Germinal center (tissue), 1 donor: Measurements from ENCODE around the gene FAM78A.

ENCODE experiments used
- DNase-seq: peaks from one replicate; pipeline ENCODE4 v3.0.0; 2012; ENCODE audit warnings: mixed read lengths, low spot score

FAM78A gene

DNA sequence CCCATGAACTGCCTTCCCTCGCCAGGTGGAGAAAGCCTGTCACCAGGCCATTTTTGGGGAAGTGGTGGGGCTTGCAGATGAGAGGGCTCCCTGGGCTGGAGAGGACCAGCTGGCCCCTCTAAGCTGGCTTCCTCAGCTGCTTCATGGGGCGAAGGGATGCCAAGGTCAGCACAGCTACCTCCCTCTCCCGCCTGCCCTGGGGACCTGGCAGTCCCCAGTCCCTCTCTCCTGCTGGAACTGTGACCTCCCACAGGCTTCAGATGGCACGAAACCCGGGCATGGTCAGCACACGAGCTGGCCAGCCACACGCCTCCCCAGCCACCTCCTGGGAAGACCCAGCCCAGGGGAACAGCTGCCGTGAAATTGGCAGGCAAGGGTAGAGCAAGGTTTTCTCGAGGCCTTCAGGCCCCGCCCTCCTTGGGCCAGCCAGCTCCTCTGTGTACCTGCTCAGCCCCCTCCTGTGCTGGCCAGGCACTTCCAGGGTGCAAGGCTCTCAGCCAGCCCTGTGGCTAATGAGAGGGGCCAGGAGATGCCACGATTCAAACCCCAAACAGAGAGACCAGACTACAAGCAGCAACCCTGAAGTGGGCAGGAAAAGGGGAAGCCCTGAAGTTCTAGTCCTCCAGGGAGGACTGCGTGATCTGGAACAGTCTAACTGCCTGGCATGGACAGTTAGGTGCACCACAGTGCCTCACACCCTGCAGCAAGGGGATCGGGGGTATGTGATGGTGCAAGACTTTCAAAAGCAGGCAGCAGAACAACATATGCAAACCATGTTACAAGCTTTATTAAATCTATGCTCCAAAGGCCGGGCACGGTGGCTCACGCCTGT is 26.1 kb upstream of the FAM78A start:
- DNase-seq = no peak

DNA sequence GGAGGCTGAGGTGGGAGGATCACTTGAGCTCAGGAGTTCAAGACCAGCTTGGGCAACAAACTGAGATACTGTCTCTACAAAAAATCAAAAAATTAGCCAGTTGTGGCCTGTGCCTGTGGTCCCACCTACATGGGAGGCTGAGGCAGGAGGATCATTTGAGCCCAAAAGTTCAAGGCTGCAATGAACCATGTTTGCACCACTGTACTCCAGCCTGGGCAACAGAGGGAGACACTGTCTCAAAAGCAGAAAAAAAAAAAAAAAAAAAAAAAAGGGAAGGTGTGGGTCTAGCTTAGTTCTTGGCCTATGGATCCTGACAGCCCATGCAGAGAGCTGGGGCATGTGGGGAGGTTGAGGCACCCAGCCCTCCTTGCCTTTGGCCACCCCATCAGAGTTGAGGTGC is 24.1 kb upstream of the FAM78A start:
- no peak for DNase-seq

DNA sequence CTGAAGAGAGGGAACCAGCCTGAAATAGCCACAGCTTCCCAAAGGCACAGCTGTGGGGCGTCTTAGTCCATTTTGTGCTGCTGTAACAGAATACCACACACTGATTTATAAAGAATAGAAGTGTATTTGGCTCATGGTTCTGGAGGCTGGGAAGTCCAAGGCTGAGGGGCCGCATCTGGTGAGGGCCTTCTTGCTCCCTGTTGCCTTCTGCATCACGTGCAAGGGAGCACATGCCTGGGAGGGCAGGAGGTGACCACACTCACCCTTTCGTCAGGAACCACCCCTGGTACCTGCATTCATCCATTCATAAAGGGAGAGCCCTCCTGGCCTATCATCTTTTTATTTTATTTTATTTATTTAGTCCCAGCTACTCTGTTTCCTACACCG is 23.6 kb upstream of the FAM78A start:
- DNase-seq = no peak

DNA sequence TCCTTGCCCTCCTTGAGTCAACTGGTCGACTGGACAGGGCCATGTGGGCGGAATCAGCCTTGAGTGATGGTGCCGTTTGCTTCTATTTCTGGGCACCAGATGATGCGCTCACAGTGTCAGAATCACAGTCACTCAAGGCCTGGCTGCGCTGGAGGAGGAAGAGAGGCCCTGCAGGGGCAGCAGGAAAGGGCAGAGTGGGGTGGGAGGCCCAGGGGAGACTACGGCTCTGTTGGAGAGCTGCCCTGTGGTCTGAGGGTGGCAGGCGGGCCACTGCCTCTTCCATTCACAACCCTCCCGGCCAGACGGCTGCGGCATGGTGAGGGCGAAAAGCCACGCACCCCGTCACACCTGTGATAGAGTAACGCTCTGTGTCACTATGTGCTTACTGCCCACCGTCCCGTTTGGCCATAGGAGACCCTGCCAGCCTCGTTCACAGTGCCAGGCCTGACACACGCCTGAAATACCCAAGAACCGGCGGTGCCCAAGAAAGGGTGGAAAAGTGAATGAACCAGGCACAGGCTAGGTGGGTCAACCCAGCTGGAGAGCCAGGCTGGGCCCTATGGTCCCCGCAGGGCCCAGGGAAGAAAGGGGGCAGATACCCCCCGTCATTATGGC is 23.1 kb upstream of the FAM78A start:
- DNase-seq = no peak

DNA sequence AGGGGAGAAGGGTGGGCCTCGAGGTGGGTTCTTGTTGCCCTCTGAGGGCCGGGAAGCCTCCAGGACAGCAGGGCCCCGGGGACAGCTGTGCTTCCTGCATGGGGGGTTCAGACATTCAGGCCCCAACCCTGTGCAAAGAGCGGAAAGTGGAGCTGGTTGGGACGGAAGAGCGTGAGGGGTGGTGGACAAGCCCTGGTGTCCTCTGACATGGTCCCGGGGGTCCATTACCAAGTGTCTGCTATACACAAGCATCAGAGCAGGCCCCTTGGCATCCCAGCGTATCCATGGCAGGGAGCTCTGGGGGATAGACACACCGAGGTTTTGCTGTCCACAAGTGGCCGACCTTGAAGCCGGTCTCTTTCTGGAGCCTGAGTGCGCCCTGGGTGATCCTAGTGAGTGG is 22.5 kb upstream of the FAM78A start:
- no peak for DNase-seq

DNA sequence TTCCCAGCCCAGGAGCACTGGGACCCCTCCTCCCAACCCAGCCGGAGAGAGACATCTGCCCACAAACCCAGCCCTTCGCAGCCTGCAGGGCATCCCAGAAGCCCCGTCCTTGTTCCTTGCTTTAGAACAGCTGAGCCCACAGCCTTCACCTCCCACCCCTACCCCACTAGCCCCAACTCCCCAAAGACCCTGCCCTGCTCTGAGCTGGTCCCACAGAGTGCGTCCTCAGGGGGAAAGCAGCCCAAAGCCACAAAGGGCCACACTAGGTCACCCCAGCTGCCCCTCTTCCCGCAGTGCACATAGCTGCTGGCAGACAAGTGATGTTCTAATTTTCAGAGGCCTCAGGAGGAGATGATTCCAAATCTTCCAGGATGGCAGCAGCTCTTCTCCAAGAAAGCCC is 22.0 kb upstream of the FAM78A start:
- DNase-seq = no peak

DNA sequence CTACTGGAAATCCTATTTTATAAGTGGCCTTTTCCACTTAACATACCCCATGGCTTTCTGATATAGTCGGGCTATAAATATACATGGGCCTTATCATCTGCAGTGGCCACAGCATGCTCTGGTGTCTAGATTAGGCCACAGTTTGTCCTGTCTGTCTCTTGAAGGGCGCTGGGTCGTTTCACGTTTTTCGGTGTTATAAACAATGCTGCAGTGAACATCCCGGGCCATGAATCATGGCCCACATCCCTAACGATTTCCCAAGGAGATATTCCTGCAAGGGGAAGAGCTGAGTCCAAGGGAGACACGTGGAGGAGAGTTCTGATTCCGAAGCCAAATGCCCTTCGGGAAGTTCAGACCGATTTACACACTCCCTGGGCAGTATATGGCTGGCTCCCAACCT is 21.6 kb upstream of the FAM78A start:
- DNase-seq = no peak

DNA sequence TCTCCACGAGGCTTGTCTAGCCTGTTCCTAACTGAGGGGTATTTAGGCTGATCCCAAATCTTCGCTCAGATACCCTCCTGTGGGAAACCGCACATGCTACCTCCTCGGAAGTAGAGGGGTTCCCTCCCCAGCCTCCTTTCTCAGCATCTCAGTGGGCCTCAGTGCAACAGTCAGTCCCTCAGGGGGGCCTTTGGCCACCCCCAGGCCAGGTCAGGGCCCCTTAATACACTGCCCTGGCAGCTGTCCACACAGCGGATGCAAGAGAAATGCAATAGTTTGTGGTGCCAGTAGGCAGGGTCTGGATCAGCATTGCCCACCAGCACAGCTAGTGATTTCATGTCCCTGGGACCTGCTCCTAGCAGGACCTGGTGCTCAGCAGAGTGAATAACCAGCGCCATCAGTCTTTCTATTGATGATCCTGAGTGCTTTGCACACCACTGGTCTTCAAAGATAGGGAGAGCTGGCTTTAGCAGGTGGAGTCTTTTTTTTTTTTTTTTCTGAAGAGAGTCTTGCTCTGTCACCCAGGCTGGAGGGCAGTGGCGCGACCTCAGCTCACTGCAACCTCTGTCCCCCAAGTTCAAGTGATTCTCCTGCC is 20.7 kb upstream of the FAM78A start:
- no peak for DNase-seq

DNA sequence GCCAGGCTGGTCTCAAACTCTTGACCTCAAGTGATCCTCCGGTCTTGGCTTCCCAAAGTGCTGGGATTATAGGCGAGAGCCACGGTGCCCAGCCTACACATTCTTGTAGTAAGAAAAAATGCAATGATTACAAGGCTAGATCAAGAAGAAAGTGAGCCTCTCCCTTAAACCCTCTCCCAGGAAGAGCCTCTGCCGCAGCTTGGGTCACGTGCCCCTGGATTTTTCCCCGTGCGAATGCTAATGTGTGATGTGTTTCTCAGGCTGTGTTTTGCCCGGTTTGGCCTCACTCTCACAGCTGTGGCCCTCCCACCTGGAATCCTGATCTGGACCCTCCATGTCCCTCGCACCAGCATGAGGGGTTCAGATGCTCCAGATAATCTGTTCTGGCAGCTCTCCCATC is 20.1 kb upstream of the FAM78A start:
- no peak for DNase-seq

DNA sequence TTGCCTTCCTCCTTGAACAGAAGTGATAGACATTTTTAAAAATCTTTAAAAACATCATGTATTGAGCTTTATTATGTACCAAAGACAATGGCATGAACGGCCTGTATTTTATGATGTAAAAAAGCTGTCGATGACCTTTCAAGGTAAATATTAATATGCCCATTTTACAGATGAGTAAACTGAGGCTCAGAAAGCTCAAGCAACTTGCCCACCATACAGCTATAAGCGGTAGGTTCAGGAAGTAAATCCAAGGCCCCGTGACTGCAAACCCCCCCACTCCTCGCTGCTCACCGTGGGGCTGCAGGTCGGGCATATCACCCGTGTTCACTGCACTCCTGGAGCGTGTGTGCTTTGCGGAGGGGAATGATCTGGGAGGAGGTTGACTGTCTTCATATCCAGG is 16.6 kb upstream of the FAM78A start:
- no peak for DNase-seq

DNA sequence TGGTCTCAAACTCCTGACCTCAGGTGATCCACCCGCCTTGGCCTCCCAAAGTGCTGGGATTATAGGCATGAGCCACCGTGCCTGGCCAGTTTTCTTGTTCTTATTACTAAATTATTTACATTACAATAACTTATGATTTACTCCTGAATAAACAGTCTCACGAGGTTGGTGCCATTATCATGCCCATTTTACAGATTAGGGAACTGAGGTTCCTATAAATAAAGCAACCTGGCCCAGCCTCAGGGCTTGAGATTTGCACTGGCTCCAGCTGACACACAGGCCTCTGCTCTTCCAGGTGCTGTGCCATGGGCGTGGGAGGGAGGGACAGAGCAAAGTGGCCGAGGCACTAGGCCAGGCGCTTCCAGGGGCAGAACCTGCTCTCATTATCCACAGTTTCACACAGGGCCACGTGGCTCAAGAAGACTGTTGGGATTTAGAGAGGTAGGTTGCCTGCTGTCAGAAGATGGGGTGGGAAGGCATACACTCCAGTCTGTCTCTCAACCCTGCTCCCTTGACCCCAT is 15.5 kb upstream of the FAM78A start:
- no peak for DNase-seq

DNA sequence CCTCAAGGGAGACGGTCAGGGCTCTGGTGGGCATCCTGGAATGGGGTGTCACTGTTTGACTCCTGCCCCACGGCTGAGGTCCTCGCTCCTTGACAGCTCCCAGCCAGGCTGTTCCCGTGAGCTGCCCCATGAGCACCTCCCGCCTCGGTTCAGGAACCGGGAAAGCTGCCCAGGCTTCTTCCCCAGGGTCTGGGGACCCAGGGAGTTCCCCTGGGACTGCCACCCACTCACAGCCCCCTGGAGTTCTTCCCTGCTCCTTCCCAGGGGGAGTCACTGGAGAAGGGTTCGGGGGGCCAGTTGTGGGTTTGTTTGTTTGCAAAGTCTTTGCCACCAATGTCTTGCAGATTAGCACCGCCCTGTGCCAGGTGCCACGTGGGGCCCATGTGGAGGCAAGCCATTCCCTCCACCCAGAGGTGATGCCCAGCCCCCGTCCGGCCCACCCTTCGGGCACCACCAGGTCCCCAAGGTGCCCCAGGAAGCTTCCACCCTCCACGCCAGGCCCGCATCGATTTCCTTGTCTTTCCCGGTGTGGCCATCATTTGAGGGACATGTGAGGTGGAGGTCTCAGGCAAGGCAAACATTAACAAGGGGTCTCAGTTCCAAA is 14.6 kb upstream of the FAM78A start:
- DNase-seq = no peak

DNA sequence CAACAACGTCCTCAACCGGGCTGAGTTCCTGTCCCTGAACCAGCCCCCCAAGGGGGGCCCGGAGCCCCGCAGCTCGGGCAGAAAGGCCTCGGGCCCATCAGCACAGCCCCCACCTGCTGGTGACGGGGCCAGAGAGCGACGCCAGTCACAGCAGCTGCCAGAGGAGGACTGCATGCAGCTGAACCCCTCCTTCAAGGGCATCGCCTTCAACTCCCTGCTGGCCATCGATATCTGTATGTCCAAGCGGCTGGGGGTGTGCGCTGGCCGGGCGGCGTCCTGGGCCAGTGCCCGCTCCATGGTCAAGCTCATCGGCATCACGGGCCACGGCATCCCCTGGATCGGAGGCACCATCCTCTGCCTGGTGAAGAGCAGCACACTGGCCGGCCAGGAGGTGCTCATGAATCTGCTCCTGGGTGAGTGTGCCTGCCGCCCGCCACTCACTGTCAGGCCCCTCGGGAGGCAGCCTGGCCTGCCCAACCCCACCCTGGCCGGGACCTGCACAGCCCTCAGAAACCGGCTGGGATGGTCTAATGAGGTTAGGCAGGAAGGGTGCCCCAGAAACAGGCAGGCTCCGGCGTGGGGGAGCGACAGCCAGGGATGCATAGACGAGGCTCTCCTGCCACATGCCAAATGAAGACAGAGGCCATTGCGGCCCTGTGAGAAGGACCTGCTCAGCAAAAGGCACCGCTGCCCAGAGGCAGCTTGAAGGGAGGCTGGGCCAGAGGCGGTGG is 13.9 kb upstream of the FAM78A start:
- DNase-seq = no peak

DNA sequence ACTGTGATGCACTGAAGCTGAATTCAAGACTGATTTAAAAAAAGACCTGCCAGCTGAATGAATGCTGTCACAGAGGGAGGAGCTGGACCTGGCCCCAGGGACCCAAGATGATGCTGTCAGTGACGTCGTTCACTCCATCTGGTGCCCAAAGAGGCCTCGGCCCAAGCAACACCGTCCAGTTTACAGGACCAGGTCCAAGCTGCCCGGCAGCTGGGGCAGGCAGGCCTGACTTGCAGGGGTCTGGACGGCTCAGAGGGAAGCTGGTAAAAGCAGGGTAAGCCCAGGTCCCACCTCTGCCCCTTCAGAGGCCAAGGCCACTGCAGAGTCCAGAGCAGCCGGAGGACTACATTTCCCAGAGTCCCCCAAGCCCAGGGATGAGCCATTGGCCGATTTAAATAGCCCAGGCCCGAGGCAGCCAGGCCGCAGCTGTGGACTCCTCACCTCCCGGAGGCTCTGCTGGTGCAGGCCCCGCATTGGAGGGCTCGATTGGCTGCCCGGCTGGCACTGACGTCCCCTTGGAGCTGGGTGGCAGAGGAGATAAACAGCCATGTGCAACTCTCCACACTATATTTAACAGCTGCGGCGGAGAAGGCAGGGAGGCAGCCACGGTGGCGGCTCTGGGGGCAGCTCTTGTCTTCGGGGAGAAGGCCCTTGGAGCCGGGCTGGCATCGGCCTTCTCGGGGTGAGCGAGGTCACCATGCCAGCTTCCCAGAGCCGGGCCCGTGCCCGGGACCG is 13.2 kb upstream of the FAM78A start, which contains the start of gene PLPP7:
PLPP7 (plus strand) TSS at position 423 of the 735 bp plus-strand sequence; CDS start at position 698, 275 bp downstream.
- DNase-seq = no peak

DNA sequence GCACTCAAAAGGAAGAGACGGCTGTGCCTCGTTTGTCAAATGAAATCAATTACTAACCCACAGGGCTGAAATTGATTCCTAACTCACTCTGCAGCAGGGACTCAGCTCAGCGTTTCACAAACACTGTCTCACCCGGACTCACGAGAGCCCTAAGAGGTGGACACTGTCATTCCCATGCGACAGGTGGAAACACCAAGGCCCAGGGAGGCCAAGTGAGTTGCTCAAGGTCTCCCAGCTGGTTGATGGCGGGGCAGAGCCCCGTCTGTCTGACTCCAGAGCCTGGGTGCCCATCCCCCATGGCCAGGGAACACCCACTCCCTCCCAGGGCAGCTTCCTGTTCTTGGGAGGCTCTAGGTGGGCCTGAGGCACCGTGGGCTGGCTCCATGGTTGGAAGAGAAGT is 11.9 kb upstream of the FAM78A start:
- no peak for DNase-seq

DNA sequence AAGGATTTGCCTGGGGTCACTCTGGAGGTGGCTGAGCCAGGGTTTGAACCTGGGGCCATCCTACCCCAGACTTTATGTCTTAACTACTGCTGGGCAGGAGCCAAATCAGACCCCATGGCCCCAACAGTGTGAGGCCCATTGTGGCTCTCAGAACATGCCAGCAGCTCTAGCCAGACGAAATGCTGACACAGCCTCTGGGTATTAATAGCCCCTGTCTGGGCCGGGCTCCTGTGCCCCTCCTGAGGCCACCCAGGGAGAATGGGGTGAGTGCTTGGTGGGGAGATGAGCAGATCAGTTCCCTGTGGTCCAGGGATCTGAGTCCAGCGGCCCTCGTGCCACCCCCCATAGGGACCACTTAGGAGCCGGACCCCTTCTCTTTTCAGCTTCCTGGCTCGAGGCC is 11.0 kb upstream of the FAM78A start:
- DNase-seq = no peak

DNA sequence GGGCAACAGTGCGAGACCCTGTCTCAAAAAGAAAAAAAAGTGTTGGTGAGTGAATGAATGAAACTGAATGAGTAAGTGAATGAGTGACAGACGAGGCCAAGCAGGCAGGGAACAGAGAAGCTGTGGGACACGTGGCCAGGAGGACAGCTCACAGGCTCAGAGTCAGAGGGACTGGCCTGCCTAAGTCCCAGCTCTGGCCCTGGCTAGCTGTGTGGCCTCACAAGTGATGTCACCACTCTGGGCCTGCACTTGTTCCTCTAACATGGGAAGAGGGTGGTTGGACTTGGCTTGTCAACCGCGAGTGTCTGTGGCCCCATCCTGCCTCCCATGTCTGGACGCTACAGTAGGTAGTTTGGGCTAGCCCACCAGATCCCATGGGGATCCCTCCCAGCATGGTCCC is 8.5 kb upstream of the FAM78A start:
- no peak for DNase-seq

DNA sequence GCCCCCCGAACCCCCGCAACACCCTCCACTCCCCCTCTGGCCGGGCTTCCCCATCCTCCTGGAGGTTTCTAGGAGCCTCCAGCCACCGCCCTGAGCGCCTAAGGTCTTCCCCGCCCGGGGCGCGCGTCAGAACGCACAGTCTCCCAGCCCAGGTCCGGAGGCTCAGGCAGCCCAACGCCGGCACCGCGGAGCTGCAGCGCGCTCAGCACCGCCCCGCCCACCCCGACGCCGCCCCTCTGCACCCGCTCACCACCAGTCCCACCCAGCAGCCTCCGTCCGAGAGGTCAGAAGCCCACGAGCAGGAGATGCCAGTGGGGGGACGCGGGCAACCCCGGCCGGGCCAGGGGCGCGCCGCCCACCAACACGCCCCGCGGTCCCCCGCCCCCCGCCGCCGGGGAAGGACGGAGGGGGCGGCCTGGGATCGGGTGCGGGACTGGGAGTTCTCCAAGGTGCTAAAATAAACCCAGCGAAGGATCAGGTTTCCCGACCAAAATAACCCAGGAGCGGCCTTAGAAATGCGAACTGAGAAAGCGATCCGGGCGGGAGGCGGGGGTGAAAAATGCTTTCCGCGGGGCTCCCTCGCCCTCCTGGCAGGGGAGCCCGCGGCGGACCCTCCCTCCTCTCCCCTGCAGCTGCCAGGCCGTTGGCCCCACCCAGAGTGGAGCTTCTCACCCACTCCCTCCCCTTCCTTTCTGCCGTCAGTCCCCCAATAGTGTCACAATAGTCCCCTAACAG is 6.5 kb upstream of the FAM78A start:
- DNase-seq = no peak

DNA sequence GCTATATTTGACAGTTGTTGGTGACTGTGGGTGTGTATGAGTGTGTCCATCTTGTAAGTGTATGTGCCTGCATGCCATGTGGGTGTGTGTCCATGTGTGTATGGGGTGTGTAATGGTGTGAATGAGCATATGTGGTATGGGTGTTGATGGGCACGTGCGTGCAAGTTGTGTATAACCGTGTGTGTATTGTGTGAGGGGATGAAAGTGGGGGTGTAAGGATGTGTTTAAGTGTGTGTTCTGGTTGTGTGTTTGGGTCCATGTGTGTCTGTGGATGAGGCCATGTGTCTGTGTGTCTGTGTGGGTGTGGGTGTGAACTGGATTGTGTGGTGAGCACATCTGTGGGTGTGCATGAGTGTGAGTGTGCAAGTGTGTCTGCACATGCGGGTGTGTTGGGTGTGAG is 5.9 kb upstream of the FAM78A start:
- no peak for DNase-seq

DNA sequence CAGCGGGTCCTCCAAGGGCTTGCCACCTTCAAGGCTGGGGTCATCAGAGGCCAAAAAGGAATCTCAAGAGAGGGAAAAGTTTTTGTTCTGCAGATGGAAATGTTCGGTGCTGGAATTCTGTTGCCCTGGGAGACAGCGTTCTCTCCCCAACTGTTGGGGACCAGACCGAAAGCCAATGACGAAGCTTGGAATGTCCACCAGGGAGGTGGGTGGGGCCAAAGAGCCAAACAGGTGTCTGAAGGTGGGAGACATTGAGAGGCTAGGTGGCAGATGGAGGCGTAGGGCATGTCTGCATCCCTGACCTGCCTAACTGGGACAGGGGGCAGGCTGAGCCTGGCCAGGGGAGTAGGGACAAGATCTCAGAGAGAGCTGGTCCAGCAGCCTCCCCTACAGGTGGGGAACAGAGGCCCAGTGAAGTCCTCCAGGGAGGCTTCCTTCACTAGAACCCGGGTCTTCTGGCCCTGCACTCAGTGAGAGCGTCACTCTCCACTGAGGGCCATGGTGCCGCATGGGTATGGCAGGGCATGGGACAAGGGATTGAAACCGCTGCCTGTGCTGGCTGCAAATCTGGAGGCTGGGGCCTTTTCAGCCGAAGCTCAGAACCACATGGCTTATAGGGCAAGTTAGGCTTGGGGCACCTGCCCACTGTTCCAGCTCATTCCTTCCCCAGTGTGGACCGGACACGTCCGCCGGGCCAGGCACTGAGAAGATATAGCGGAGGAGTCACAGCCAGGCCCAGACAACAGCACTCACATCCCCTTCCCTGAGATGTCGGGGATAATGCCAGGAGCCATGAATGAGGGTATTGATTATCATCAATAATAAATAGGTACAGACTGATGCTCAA is 5.0 kb upstream of the FAM78A start:
- DNase-seq = no peak
